Adrenal gland (tissue), 12 donors: ENCODE measurements around the gene AURKB. TPM values are rescaled to one million over a fixed set of nuclear protein-coding genes. Genes with fewer than 3 reads are reported as not detected.
"Not testable (repeated sequence)": the region's sequence is repeated elsewhere in the genome, so short reads cannot be mapped to it uniquely, and the experiment has no call there.

Source experiments
- DNase-seq, 7 donors: peaks; one replicate each; pipeline ENCODE4 v3.0.0-alpha.2; 2019 to 2020
- H3K27ac ChIP-seq, 5 donors: fragments of 200-600 bp; sonication (generic) in 4 of 5; 1 replicate in 3 of 5; 2 replicates in 2 of 5; pipeline versions ENCODE4 v1.5.1 to v1.8.0; 2016 to 2020; ENCODE audit warnings: mild to moderate bottlenecking in 1 of 5
- H3K27me3 ChIP-seq: fragments of 200-600 bp; 2 replicates; pipeline ENCODE4 v1.8.0; 2021
- H3K36me3 ChIP-seq, 2 donors: fragments of 200-600 bp; replicated peaks in 1 of 2; 1 replicate in 1 of 2; 2 replicates in 1 of 2; pipeline versions ENCODE4 v1.5.1 to v1.8.0; 2018 to 2022
- H3K4me1 ChIP-seq, 2 donors: fragments of 200-600 bp; replicated peaks in 1 of 2; 1 replicate in 1 of 2; 2 replicates in 1 of 2; pipeline versions ENCODE4 v1.5.1 to v1.8.0; 2018 to 2021
- H3K4me3 ChIP-seq, 4 donors: fragments of 200-600 bp; sonication (generic) in 3 of 4; one replicate each; pipeline ENCODE4 v1.5.1; 2016 to 2018
- H3K9me3 ChIP-seq, 3 donors: fragments of 200-600 bp; sonication (generic) in 1 of 3; replicated peaks in 1 of 3; 1 replicate in 2 of 3; 2 replicates in 1 of 3; pipeline versions ENCODE4 v1.5.1 to v1.8.0; 2016 to 2021
- CTCF ChIP-seq, 6 experiments: fragments of 450-650 bp in 4 of 6; fragments of 200-600 bp in 2 of 6; sonication (generic) in 1 of 6; IDR thresholded peaks; 1 replicate in 5 of 6; 2 replicates in 1 of 6; pipeline versions ENCODE4 v1.5.1 to v1.8.0; 2016 to 2021; ENCODE audit warnings: antibody characterized with exemption in 6 of 6, mild to moderate bottlenecking in 2 of 6, moderate library complexity in 1 of 6
- POLR2A ChIP-seq, 2 donors: fragments of 450-650 bp; IDR thresholded peaks; one replicate each; pipeline ENCODE4 v1.6.1; 2017; ENCODE audit warnings: antibody characterized with exemption in 2 of 2, mild to moderate bottlenecking in 2 of 2, moderate library complexity in 1 of 2
- WGBS, 4 donors: extraction: QIAGEN DNeasy Blood & Tissue Kit in 2 of 4; methylation state at CpG; one replicate each; pipeline versions ENCODE4 v1.1.5 to v1.1.7; 2013 to 2017; 5-methylcytosine and 5-hydroxymethylcytosine counted together
- intact Hi-C, 2 donors: fragments of 100-400 bp; cut with DNase I; formaldehyde crosslinking; loops; one replicate each; pipeline versions ENCODE4 v1.14.1 to v1.15.0; 2022 to 2023
- polyA plus RNA-seq, 3 donors: library from polyadenylated mRNA; stranded (reverse); fragments of 200-250 nt in 2 of 3; fragments of 350-450 nt in 1 of 3; fragmentation: Illumina TruSeq in 1 of 3; extraction: RNeasy Lipid Tissue Mini Kit (QIAGEN cat#74804) in 1 of 3; gene quantifications; one replicate each; pipeline ENCODE4 v1.2.3, GENCODE V29; 2013 to 2014
- total RNA-seq, 9 donors: library from RNA; depleted of rRNA in 4 of 9; stranded (reverse); fragments of >200 nt in 4 of 9; fragments of 120-200 nt in 1 of 9; fragmentation: NEBNext Ultra II Directional in 1 of 9; extraction: Animal tissue kit (Norgen Biotek cat#: 25700) in 1 of 9; gene quantifications; one replicate each; pipeline versions ENCODE4 v1.1.0 to v1.2.4, GENCODE V29; 2013 to 2023
- donor health status: healthy with polysubstance abuse.
- donor health status: Bipolar disorder and iron deficiency.
- donor health status: DM: yes; HTN: yes; CAD: no.
- donor health status: DM: no; HTN: no; CAD: no.
- donor health status: DM: no; HTN: no; CAD: no.
- donor health status: DM: yes; HTN: yes; CAD: no.

Gene AURKB
- total and polyA plus RNA-seq, 12 donors = 1.6 to 14.3 (median 2.2) TPM

DNA sequence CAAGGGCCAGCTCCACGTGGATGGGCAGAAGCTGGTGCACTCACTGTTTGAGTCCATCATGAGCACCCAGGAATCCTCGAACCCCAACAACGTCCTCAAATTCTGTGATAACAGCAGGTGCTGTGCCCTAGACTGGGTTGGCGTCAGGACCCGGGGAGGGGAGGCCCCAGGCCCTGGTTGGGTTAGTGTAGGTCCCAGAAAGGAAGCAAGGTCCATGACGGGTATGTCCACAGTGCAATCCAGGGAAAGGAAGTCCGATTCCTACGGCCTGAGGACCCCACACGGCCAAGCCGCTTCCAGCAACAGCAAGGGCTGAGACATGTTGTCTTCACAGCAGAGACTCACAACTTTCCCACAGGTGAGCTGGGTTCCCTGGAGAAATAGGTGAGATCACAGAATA, 45.9 kb upstream of the AURKB start:
- Histone ChIP-seq H3K4me3 (no peak overlapping the region), H3K27ac (no peak overlapping the region), H3K36me3 (peaks cover 0 to 40% of the 10 kb centered on the region in 2 donors), H3K4me1 (no peaks in the 10 kb centered on the region), H3K27me3 (no peaks in the 10 kb centered on the region), H3K9me3 (no peaks in the 10 kb centered on the region)
- DNase-seq = no peak
- whole genome bisulfite sequencing, 4 donors = 87 to 95% (median 90%) methylated on average over 10 of the region's 10 CpGs
- no peak for TF ChIP-seq POLR2A (IDR thresholded peaks at IDR 0.05)
- no peak for TF ChIP-seq CTCF (IDR thresholded peaks at IDR 0.05)
- intact Hi-C loops = no loop called here

GRCh38 chr17:8255499-8255898, 45.1 kb upstream of the AURKB start:
- Histone ChIP-seq H3K27ac (no peak overlapping the region), H3K4me3 (no peak overlapping the region), H3K4me1 (no peaks in the 10 kb centered on the region), H3K27me3 (no peaks in the 10 kb centered on the region), H3K9me3 (no peaks in the 10 kb centered on the region), H3K36me3 (peaks cover 0 to 40% of the 10 kb centered on the region in 2 donors)
- 88 to 100% (median 96%) methylated on average over 3 to 9 of the region's 9 CpGs for WGBS, 4 donors
- TF ChIP-seq CTCF (IDR thresholded peaks at IDR 0.05) (no peak), POLR2A (IDR thresholded peaks at IDR 0.05) (no peak)
- DNase-seq = no peak
- intact Hi-C loops = no loop called here

DNA sequence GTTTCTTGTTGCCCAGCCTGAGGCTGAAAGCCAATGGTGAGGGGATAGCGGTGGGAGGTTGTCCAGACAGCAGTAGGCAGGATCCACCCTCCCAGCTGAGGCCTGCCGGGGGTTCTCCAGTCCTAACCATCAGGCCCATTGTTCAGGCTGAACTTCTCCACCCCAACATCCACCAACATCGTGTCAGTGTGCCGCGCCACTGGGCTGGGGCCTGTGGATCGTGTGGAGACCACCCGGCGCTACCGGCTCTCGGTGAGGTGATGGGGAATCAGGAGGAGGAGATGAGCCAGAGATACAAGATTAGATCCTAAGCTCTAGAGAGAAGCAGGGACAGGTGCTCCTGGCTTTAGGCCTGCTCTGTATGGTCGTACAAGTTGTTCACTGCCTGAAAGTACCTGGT, 44.5 kb upstream of the AURKB start:
- H3K4me1 ChIP-seq = peaks cover 0 to 2% of the 10 kb centered on the region in 2 donors
- intact Hi-C loops = loop anchor here (5.0 kb wide), 2 partner anchors 32 to 37 kb away; partner anchors contain the start of gene RANGRF (in 1 of the 2)
- H3K9me3 ChIP-seq = no peaks in the 10 kb centered on the region
- H3K4me3 ChIP-seq = no peak overlapping the region
- no peaks in the 10 kb centered on the region for H3K27me3 ChIP-seq
- DNase-seq = no peak
- peaks cover 0 to 37% of the 10 kb centered on the region in 2 donors for H3K36me3 ChIP-seq
- WGBS, 4 donors = 93 to 98% (median 94%) methylated on average over 4 to 11 of the region's 11 CpGs
- no peak overlapping the region for H3K27ac ChIP-seq
- TF ChIP-seq POLR2A (IDR thresholded peaks at IDR 0.05) (no peak), CTCF (IDR thresholded peaks at IDR 0.05) (no peak)

DNA sequence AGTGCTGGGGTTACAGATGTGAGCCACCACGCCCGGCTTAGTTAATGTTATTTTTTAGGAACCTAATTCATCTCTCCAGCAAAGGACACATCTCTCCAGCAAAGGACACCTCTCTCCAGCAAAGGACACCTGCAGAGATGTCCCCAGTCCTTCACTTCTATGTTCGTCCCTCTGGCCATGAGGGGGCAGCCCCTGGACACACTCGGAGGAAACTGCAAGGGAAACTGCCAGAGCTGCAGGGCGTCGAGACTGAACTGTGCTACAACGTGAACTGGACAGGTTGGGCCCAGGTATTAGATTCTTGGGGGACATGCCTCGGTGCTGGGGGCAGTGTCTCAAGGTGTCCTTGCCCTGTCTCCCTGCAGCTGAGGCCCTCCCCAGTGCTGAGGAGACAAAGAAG, 43.4 kb upstream of the AURKB start:
- DNase-seq = peak in 2 of 7 donors; percentile 28 to 34
- H3K27me3 ChIP-seq = no peaks in the 10 kb centered on the region
- intact Hi-C loops = loop anchor here (5.0 kb wide), 2 partner anchors 34 to 38 kb away; partner anchors contain the start of gene RANGRF (in 1 of the 2)
- H3K36me3 ChIP-seq = peaks cover 0 to 37% of the 10 kb centered on the region in 2 donors
- no peak overlapping the region for H3K4me3 ChIP-seq
- 56 to 84% (median 65%) methylated on average over 2 to 8 of the region's 8 CpGs for whole genome bisulfite sequencing, 4 donors
- H3K9me3 ChIP-seq = no peaks in the 10 kb centered on the region
- no peak overlapping the region for H3K27ac ChIP-seq
- H3K4me1 ChIP-seq = peaks cover 0 to 8% of the 10 kb centered on the region in 2 donors
- TF ChIP-seq CTCF (IDR thresholded peaks at IDR 0.05) = peak in 2 of 6 experiments; percentile 18 to 28
- no peak for TF ChIP-seq POLR2A (IDR thresholded peaks at IDR 0.05)

GRCh38 chr17:8251411-8251810, 41.0 kb upstream of the AURKB start:
- H3K27me3 ChIP-seq, H3K4me3 ChIP-seq, H3K9me3 ChIP-seq, H3K27ac ChIP-seq, DNase-seq, H3K4me1 ChIP-seq: not testable (repeated sequence)
- intact Hi-C loops = loop anchor here (5.0 kb wide), 2 partner anchors 36 to 41 kb away; partner anchors contain the start of gene RANGRF (in 1 of the 2)
- WGBS, 4 donors = 68 to 89% (median 76%) methylated on average over 2 of the region's 2 CpGs
- peaks cover 0 to 21% of the 10 kb centered on the region in 2 donors for H3K36me3 ChIP-seq
